Endothelial cell of umbilical vein (primary cell): ENCODE data around the gene C13orf46. TPM values are rescaled to one million over a fixed set of nuclear protein-coding genes. Genes with fewer than 3 reads are reported as not detected.

Experiments used
- BruUV-seq: library from RNA; stranded (reverse); fragments of 400-500 nt; replicated peaks from 2 replicates; lab custom pipeline; 2021; lab: Mats Ljungman, UMichigan
- CTCF ChIA-PET: fragments of 300-600, 350-600 bp; sonication (Branson Sonifier 250); formaldehyde crosslinking; loops from one replicate; lab custom pipeline; 2021; ENCODE audit warnings: antibody characterized with exemption, inconsistent platforms; lab: Charles Lee
- POLR2A ChIA-PET: fragments of 300-600, 350-600 bp; sonication (Branson Sonifier 250); formaldehyde crosslinking; loops from one replicate; lab custom pipeline; 2021; ENCODE audit warnings: antibody characterized with exemption, inconsistent platforms; lab: Charles Lee
- DNase-seq: peaks from one replicate; pipeline ENCODE4 v3.0.0-alpha.2; 2011; ENCODE audit warnings: low read depth, low spot score
- FAIRE-seq: peaks from 2 replicates; lab custom pipeline; 2011; peaks lifted over from hg19 to GRCh38; lab: Jason Lieb, UNC
- H2AFZ ChIP-seq: 2 replicates; pipeline ENCODE4 v1.6.0; 2012; ENCODE audit warnings: low read depth, low read length, control low read depth, inconsistent platforms
- H3K27ac ChIP-seq: 2 replicates; pipeline ENCODE4 v1.5.1; 2011; ENCODE audit warnings: low read depth, mild to moderate bottlenecking, control low read depth, low read length, moderate library complexity; ENCODE audit not compliant: insufficient read depth
- H3K27me3 ChIP-seq, 2 experiments: 2 replicates each; pipeline versions ENCODE4 v1.6.0 to v1.6.1; 2011; ENCODE audit warnings: low read length in 2 of 2, mixed read lengths in 1 of 2; ENCODE audit not compliant: control insufficient read depth in 2 of 2, insufficient read depth in 2 of 2
- H3K36me3 ChIP-seq, 2 experiments: 2 replicates in 1 of 2; 3 replicates in 1 of 2; pipeline ENCODE4 v1.5.1; 2011; ENCODE audit warnings: low read length in 2 of 2, mild to moderate bottlenecking in 1 of 2, moderate library complexity in 1 of 2; ENCODE audit not compliant: control insufficient read depth in 2 of 2, insufficient read depth in 2 of 2; ENCODE audit errors: extremely low read depth in 1 of 2
- H3K4me1 ChIP-seq: 3 replicates; pipeline ENCODE4 v1.5.1; 2011; ENCODE audit warnings: mild to moderate bottlenecking, low read length; ENCODE audit not compliant: control insufficient read depth, insufficient read depth; ENCODE audit errors: extremely low read depth
- H3K4me2 ChIP-seq: 2 replicates; pipeline ENCODE4 v1.6.1; 2011; ENCODE audit warnings: low read length, control low read depth, mixed read lengths; ENCODE audit not compliant: insufficient read depth
- H3K4me3 ChIP-seq, 3 experiments: fragments of 200-600 bp in 1 of 3; sonication (generic), shearing (Covaris generic) in 1 of 3; replicated peaks in 1 of 3; 2 replicates each; pipeline ENCODE4 v1.5.1; 2011 to 2016; ENCODE audit warnings: control low read depth in 3 of 3, low read length in 3 of 3, mild to moderate bottlenecking in 2 of 3, inconsistent platforms in 1 of 3, low read depth in 1 of 3, moderate library complexity in 1 of 3; ENCODE audit not compliant: insufficient read depth in 1 of 3
- H3K79me2 ChIP-seq: 2 replicates; pipeline ENCODE4 v1.6.0; 2012; ENCODE audit warnings: low read length, inconsistent platforms; ENCODE audit not compliant: control insufficient read depth, insufficient read depth
- H3K9ac ChIP-seq: replicated peaks from 2 replicates; pipeline ENCODE3; 2011; ENCODE audit warnings: low read length, control low read depth; ENCODE audit not compliant: insufficient read depth; ENCODE audit errors: extremely low read depth
- H3K9me1 ChIP-seq: replicated peaks from 3 replicates; pipeline ENCODE4 v1.6.0; 2011; ENCODE audit warnings: mild to moderate bottlenecking, low read length; ENCODE audit not compliant: control insufficient read depth, insufficient read depth; ENCODE audit errors: extremely low read depth
- H3K9me3 ChIP-seq: replicated peaks from 2 replicates; pipeline ENCODE4 v1.5.1; 2012; ENCODE audit warnings: low read length, inconsistent platforms; ENCODE audit not compliant: control insufficient read depth, insufficient read depth
- H4K20me1 ChIP-seq: replicated peaks from 2 replicates; pipeline ENCODE3; 2011; ENCODE audit warnings: mild to moderate bottlenecking, low read length; ENCODE audit not compliant: control insufficient read depth, insufficient read depth; ENCODE audit errors: extremely low read depth
- CTCF ChIP-seq, 2 donors: IDR thresholded peaks; 1 replicate in 1 of 2; 2 replicates in 1 of 2; pipeline ENCODE4 v1.5.1; 2011; ENCODE audit warnings: low read length in 2 of 2, mild to moderate bottlenecking in 2 of 2, moderate library complexity in 2 of 2, control low read depth in 1 of 2, inconsistent platforms in 1 of 2, low read depth in 1 of 2; ENCODE audit not compliant: insufficient read depth in 1 of 2; ENCODE audit errors: extremely low read depth in 1 of 2
- EZH2 ChIP-seq: IDR thresholded peaks from 2 replicates; pipeline ENCODE4 v1.6.1; 2012; ENCODE audit warnings: borderline replicate concordance, low read depth, mild to moderate bottlenecking, moderate library complexity, low read length, inconsistent platforms; ENCODE audit not compliant: severe bottlenecking
- FOS ChIP-seq: IDR thresholded peaks from 2 replicates; pipeline ENCODE4 v1.6.1; 2011; ENCODE audit warnings: mild to moderate bottlenecking, low read length, moderate library complexity, borderline replicate concordance; ENCODE audit not compliant: insufficient read depth
- GATA2 ChIP-seq: IDR thresholded peaks from 2 replicates; pipeline ENCODE4 v1.7.0; 2011; ENCODE audit warnings: low read depth, mild to moderate bottlenecking, moderate library complexity, mixed read lengths, low read length; ENCODE audit not compliant: insufficient read length, insufficient read depth
- JUN ChIP-seq: IDR thresholded peaks from 2 replicates; pipeline ENCODE4 v1.6.1; 2011; ENCODE audit warnings: borderline replicate concordance, low read depth; ENCODE audit not compliant: insufficient read length, insufficient read depth
- MAX ChIP-seq: IDR thresholded peaks from 2 replicates; pipeline ENCODE4 v1.6.1; 2011; ENCODE audit not compliant: insufficient read depth, insufficient read length
- MYC ChIP-seq: IDR thresholded peaks from one replicate; pipeline ENCODE4 v1.6.1; 2011; ENCODE audit warnings: mild to moderate bottlenecking, low read depth, low read length
- POLR2A ChIP-seq: IDR thresholded peaks from 2 replicates; pipeline ENCODE4 v1.6.1; 2012; ENCODE audit warnings: low read depth, mild to moderate bottlenecking, control low read depth, low read length
- POLR2AphosphoS5 ChIP-seq: IDR thresholded peaks from 2 replicates; pipeline ENCODE4 v1.6.1; 2012; ENCODE audit warnings: low read depth, mild to moderate bottlenecking, control low read depth, low read length, moderate library complexity; ENCODE audit not compliant: insufficient read depth
- dilution Hi-C: fragments of 300-500 bp; cut with MboI; formaldehyde crosslinking; loops from one replicate; pipeline ENCODE4 v1.15.0; 2019; ENCODE audit warnings: low sequenced_read_pairs; ENCODE audit not compliant: extremely low pct_ligation_motif_present
- intact Hi-C: fragments of 100-400 bp; cut with micrococcal nuclease; formaldehyde crosslinking; loops from one replicate; pipeline ENCODE4 v1.10.0; 2022
- polyA plus RNA-seq, 4 experiments: library from polyadenylated mRNA; depleted of rRNA in 3 of 4; stranded (reverse) in 3 of 4; unstranded in 1 of 4; fragments of >200 nt; gene quantifications; 2 replicates each; pipeline versions ENCODE4 v1.2.1 to v1.2.3, GENCODE V29; 2011 to 2012; ENCODE audit warnings: missing spikeins in 1 of 4
- total RNA-seq: library from RNA; stranded (reverse); gene quantifications from 2 replicates; pipeline ENCODE4 v1.2.3, GENCODE V29; 2021

Gene C13orf46
- total and polyA plus RNA-seq, 2 donors (not counting 3 experiments of a cell fraction or from before 2014, with no cell fraction given) = 1.3 to 1.7 TPM

GRCh38 chr13:114008964-114009589 lies 35.2 kb upstream of the C13orf46 start:
- BruUV-seq = no TSS peak
- FAIRE-seq = no peak
- POLR2A ChIA-PET = no interaction called here

GRCh38 chr13:114007566-114007965 lies 33.7 kb upstream of the C13orf46 start:
- intact Hi-C loops = no loop called here
- FAIRE-seq (no peak), DNase-seq (no peak)
- dilution Hi-C loops = no loop called here
- TF ChIP-seq POLR2AphosphoS5 (no peak), FOS (no peak), MAX (no peak), JUN (no peak), CTCF (IDR thresholded peaks at IDR 0.05; ENCODE audit: extremely low read depth in 1 of 2, insufficient read depth in 1 of 2, low read depth in 1 of 2, low read length in 2 of 2) (no peak), POLR2A (no peak), MYC (no peak), EZH2 (no peak)
- Histone ChIP-seq H4K20me1 (no peaks in the 10 kb centered on the region), H2AFZ (no peak overlapping the region), H3K4me2 (no peak overlapping the region), H3K27ac (no peak overlapping the region), H3K27me3 (no peaks in the 10 kb centered on the region), H3K79me2 (peaks cover 5% of the 10 kb centered on the region), H3K9ac (no peak overlapping the region), H3K36me3 (peaks cover 4 to 35% of the 10 kb centered on the region in 2 experiments), H3K4me1 (peaks cover 18% of the 10 kb centered on the region), H3K9me1 (no peaks in the 10 kb centered on the region), H3K4me3 (no peak overlapping the region), H3K9me3 (no peaks in the 10 kb centered on the region)
- CTCF ChIA-PET = no interaction called here
- POLR2A ChIA-PET = no interaction called here
- BruUV-seq = no TSS peak

More at GRCh38 chr13:114008964-114009589, 35.2 kb upstream of the C13orf46 start:
- H3K79me2 ChIP-seq = peaks cover 3% of the 10 kb centered on the region
- peaks cover 4 to 36% of the 10 kb centered on the region in 2 experiments for H3K36me3 ChIP-seq
- intact Hi-C loops (no loop called here), dilution Hi-C loops (no loop called here)
- no peak overlapping the region for H3K4me2 ChIP-seq
- H3K27me3 ChIP-seq = no peaks in the 10 kb centered on the region
- TF ChIP-seq GATA2 (no peak), EZH2 (no peak), POLR2A (no peak), MAX (no peak)
- H2AFZ ChIP-seq = no peak overlapping the region
- H3K9me3 ChIP-seq = no peaks in the 10 kb centered on the region
- H4K20me1 ChIP-seq = no peaks in the 10 kb centered on the region
- no peaks in the 10 kb centered on the region for H3K9me1 ChIP-seq
- DNase-seq = no peak
- no peak overlapping the region for H3K9ac ChIP-seq
- no peak overlapping the region for H3K4me3 ChIP-seq
- CTCF ChIA-PET = no interaction called here
- peaks cover 13% of the 10 kb centered on the region for H3K4me1 ChIP-seq
- no peak overlapping the region for H3K27ac ChIP-seq
